Rectal smooth muscle tissue (tissue), 1 donor: ENCODE measurements around the gene BSDC1.

Experiments
- H3K27ac ChIP-seq: one replicate; pipeline ENCODE4 v1.7.0; 2013; ENCODE audit warnings: low read depth, low read length, inconsistent platforms
- H3K27me3 ChIP-seq: one replicate; pipeline ENCODE4 v1.7.0; 2013; ENCODE audit warnings: low read length; ENCODE audit not compliant: control insufficient read depth, insufficient read depth
- H3K36me3 ChIP-seq: one replicate; pipeline ENCODE4 v1.7.0; 2013; ENCODE audit warnings: low read length; ENCODE audit not compliant: control insufficient read depth, insufficient read depth
- H3K4me1 ChIP-seq: one replicate; pipeline ENCODE4 v1.7.0; 2013; ENCODE audit warnings: low read length; ENCODE audit not compliant: control insufficient read depth, insufficient read depth
- H3K4me3 ChIP-seq: one replicate; pipeline ENCODE4 v1.7.0; 2013; ENCODE audit warnings: low read length
- H3K9ac ChIP-seq: one replicate; pipeline ENCODE4 v1.7.0; 2013; ENCODE audit warnings: low read length

BSDC1 gene

DNA sequence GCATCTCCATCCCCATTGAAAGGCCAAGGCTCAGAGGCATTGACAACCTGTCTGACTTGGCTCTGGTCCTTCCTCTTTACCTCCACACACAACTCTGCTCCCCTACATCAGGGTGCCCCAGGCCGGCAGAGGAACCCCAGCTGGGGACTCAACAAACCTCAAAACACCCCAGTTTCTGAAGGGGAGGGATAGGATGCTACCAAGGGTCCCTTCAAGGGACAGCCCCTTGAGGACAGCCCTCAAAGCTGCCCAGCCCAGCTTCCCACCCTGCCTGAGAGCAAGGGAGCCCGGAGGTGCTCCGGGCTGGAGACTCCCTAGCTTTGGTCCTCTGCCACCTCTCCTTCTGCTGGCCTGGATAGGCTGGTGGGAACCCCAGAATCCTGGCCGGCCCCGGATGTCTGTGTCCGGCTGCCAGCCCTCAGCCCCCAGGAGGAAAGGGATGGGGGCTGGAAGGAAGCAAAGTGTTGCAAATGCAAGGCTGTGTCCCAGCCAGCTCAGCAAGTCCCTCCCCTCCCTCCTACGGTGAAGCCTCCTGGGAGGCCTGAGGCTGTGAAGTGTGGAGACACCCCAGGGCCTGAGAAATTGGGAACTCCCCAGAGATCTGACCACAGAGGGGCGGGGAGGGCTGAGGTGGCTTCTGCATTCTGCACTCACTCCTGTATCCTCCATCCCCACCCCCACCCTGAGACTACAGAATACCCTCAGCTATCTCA is 57.1 kb downstream of the BSDC1 start:
- peaks cover 8% of the 10 kb centered on the region for H3K36me3 ChIP-seq
- no peak overlapping the region for H3K9ac ChIP-seq
- no peaks in the 10 kb centered on the region for H3K27me3 ChIP-seq
- peaks cover 3% of the 10 kb centered on the region for H3K4me1 ChIP-seq
- H3K27ac ChIP-seq: no peak overlapping the region
- no peak overlapping the region for H3K4me3 ChIP-seq

DNA sequence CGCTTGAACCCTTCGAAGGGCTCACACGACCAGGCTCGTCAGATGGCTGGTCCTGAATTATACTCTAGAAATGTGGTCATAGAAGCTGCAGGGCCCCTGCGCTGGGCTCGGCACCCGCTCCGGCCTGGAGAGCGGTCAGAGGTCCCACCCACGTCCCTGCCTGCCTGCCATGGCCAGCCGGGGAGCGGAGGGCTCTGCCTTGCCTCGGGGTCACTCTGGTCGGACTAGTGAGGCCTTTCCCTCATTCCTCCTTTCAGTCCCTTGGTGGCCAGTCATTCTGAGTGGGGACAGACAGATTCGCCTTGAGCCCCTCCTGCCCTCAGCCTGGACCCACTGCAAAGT is 57.7 kb downstream of the BSDC1 start:
- H3K36me3 ChIP-seq: peaks cover 13% of the 10 kb centered on the region
- no peak overlapping the region for H3K27ac ChIP-seq
- no peaks in the 10 kb centered on the region for H3K27me3 ChIP-seq
- H3K9ac ChIP-seq: no peak overlapping the region
- peaks cover 3% of the 10 kb centered on the region for H3K4me1 ChIP-seq
- peak overlapping the region; percentile 44 for H3K4me3 ChIP-seq

DNA sequence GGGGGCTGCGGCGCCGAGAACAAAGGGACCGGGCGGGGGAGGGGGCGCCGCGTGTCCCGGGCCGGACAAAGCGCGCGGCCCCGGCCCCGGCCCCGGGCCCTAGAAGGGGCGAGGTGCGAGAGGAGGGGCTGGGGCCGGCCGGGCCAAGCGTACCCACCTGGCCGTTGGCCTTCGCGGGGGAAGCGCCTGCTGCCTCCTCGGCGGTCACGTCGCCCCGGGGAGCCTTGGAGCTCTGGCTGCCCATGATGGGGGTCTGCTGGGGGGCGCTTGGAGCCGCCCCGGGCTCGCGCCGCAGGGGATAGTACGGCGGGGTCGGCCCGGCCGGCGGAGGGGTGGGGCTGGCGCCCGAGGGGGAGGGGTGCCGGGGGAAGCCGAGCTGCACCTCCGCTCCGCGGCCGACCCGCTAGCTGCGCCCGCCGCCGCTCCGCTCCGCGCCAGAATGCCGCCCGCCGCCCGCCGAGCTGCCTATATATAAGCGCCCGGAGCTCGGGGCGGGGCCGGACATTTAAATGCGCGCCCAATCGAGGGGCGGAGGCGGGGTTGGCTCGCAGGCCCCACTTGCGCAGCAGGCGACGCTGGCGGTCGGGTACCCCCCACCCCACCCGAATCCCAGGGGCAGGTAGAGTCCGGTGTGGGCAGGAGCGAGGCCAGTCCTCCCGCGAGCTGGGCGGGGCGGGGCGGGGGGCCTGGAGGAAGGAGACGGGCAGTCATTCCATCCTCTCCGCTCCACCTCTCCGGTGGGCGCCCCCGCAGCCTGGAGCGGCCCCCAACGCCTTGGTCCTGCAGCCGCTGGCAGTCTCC is 58.3 kb downstream of the BSDC1 start, which contains the start of gene MARCKSL1:
MARCKSL1 (minus strand) TSS at position 444 of the 801 bp plus-strand sequence; CDS start at position 244, 200 bp downstream.
- H3K27me3 ChIP-seq: no peaks in the 10 kb centered on the region
- H3K4me1 ChIP-seq: peaks cover 3% of the 10 kb centered on the region
- peaks cover 13% of the 10 kb centered on the region for H3K36me3 ChIP-seq
- no peak within 1 kb of the TSS for H3K27ac ChIP-seq
- no peak within 1 kb of the TSS for H3K9ac ChIP-seq
- H3K4me3 ChIP-seq: peak within 1 kb of the TSS; percentile 73

DNA sequence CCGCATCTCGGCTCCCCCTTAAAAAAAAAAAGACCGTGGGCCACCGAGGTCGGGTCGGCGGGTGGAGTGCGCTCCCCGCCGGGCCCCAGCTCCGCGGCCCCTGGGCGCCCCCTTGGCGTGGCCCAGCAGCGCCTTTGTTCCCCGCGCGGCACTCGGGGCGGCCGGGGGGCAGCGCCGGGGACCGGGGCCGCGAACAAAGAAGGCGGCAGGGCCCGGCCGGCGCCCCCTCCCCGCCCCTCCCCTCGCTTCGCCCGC is 58.8 kb downstream of the BSDC1 start:
- no peak overlapping the region for H3K27ac ChIP-seq
- no peak overlapping the region for H3K9ac ChIP-seq
- no peaks in the 10 kb centered on the region for H3K27me3 ChIP-seq
- peaks cover 3% of the 10 kb centered on the region for H3K4me1 ChIP-seq
- H3K36me3 ChIP-seq: peaks cover 19% of the 10 kb centered on the region
- H3K4me3 ChIP-seq: peak overlapping the region; percentile 73

DNA sequence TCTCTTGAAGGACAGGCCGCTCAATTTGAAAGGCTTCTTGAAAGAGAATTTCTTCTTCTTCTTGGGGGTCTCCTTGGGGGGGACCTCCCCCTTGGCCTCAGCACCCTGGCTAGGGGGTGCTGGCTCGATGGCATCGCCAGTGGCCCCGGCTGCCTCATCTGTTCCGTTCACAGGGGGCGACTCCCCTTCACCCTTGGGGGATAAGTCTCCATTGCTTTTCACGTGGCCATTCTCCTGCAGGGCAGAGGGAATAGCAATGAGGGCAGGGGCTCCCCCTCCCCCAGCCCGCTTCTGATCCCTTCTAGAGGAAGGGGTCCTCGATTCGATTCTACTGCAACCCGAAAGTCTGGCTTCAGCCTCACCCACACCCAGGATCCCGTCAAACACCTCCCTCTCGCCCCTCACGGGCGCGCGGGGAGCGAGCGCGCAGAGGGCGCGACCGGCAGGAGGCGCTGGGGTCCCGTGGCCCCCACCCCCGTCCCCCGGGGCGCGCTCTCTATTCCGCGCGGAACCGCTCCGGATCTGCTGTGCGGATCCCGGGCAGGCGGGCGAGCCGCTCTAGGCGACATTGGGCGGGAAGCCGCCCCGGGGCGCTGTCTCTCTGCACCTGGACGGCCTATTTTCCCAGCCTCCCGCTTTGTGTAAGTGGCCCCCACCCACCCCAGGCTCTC is 59.2 kb downstream of the BSDC1 start:
- no peak overlapping the region for H3K9ac ChIP-seq
- peak overlapping the region; percentile 73 for H3K4me3 ChIP-seq
- H3K4me1 ChIP-seq: peaks cover 3% of the 10 kb centered on the region
- no peak overlapping the region for H3K27ac ChIP-seq
- peaks cover 19% of the 10 kb centered on the region for H3K36me3 ChIP-seq
- no peaks in the 10 kb centered on the region for H3K27me3 ChIP-seq

DNA sequence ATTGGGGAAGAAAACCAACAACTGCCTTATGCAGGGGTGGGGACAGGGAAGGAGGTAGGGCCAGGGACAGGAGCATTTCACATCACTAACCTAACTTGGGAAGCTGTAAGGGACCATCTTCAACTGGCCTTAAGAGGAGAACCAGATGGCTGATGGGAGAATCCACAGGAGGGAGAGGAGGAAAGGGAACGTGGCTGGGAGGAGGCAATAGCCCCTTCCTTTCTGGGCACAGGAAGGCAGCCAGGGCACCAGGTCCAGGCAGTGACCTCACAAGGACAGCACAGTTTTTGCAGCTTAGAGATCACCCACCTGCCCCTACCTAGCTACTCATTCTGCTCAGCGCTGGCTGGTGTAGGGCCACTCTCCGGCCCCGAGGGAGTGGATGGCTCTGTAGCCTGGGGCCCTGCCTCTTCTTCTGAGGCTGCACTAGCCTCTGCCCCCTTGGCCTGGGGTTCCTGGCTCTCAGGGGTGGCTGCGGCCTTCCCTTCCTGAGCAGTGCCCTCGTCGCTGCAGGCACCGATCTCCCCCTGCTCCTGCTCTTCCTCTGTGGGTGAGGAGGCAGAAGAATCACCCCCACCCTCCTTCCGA is 59.9 kb downstream of the BSDC1 start:
- Histone ChIP-seq H3K9ac (peak overlapping the region; percentile 19), H3K4me1 (peaks cover 3% of the 10 kb centered on the region), H3K27ac (no peak overlapping the region), H3K27me3 (no peaks in the 10 kb centered on the region), H3K36me3 (peaks cover 21% of the 10 kb centered on the region), H3K4me3 (peak overlapping the region; percentile 73)

DNA sequence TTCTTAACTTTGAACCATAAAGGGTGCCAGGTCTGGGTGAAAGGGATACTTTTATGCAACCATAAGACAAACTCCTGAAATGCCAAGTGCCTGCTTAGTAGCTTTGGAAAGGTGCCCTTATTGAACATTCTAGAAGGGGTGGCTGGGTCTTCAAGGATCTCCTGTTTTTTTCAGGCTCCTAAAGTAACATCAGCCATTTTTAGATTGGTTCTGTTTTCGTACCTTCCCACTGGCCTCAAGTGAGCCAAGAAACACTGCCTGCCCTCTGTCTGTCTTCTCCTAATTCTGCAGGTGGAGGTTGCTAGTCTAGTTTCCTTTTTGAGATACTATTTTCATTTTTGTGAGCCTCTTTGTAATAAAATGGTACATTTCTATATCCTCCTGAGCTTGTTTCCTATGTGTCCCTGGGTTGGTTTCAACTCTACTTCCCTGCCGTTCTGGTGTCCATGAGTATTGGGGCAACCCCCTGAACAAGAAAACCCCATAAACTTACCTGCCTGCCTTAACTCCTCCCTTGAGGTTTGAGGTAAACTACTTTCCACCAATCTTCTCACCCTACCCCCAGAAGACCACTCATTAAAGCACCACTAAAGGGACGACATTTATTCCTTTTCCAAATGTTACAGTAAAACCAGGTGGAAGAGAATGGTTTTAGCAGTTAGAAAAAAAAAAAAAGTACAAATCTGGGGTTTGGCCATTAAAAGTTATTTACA is 60.8 kb downstream of the BSDC1 start:
- no peak overlapping the region for H3K27ac ChIP-seq
- no peak overlapping the region for H3K9ac ChIP-seq
- peaks cover 30% of the 10 kb centered on the region for H3K36me3 ChIP-seq
- H3K4me1 ChIP-seq: peaks cover 3% of the 10 kb centered on the region
- no peak overlapping the region for H3K4me3 ChIP-seq
- no peaks in the 10 kb centered on the region for H3K27me3 ChIP-seq

DNA sequence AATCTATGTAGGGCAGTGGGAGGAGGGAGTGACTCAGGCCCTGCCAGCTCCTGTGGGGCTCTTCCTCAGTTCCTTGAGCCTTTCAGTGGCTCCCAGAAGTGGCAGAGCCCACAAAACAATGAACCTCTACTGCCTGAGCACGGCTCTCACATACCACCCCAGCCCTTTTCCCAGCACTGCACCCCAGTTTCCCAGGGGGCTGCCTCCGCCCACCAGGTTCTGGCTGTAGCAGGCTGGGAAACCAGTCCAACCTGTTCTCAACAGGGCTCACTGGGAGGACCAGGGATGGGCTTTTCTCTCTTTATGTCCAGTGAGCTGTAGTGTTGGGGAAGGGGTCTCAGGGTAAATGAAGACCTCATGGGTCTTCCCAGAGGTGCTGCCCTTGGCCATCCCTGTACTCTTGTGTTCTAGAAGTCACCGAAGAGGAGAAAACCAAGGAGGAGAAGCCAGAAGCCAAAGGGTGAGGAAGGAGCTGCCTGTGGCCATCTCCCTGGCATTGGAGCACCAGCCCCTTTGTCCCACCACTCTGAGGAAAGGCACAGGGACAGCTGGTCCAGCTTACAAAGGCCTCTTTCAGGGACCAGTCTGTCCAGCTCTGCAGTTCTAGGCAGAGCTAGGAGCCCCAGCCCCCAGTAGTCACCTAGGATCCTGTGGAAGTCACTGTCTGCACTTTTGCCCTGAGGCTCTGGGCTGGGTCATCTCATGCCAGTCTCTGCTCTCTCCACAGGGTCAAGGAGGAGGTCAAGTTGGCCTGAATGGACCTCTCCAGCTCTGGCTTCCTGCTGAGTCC is 61.8 kb downstream of the BSDC1 start:
- no peak overlapping the region for H3K27ac ChIP-seq
- peaks cover 35% of the 10 kb centered on the region for H3K36me3 ChIP-seq
- no peak overlapping the region for H3K4me3 ChIP-seq
- H3K9ac ChIP-seq: no peak overlapping the region
- no peaks in the 10 kb centered on the region for H3K27me3 ChIP-seq
- H3K4me1 ChIP-seq: peaks cover 3% of the 10 kb centered on the region

GRCh38 chr1:32331549-32331948 is 62.7 kb downstream of the BSDC1 start:
- H3K9ac ChIP-seq: no peak overlapping the region
- H3K4me3 ChIP-seq: no peak overlapping the region
- no peaks in the 10 kb centered on the region for H3K27me3 ChIP-seq
- peaks cover 3% of the 10 kb centered on the region for H3K4me1 ChIP-seq
- no peak overlapping the region for H3K27ac ChIP-seq
- peaks cover 42% of the 10 kb centered on the region for H3K36me3 ChIP-seq

DNA sequence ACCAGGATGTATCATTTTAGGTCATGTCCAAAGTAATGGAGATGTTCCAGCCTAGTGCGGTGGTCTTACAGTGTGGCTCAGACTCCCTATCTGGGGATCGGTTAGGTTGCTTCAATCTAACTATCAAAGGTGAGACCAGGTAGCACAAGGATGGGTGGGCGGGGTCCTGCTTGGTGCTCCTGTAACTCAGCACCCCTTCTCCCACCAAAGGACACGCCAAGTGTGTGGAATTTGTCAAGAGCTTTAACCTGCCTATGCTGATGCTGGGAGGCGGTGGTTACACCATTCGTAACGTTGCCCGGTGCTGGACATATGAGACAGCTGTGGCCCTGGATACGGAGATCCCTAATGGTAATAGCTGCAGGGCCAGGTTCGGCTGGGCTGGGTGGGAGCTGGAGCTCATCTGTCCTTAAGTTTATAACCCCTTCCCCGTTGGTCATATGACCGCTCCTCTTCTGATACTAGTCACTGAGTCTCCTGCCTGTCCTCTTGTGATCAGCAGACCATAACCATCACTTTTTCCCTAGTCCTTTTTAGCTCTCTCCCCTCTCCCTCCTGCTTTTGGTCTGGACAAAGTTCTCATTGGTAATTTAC is 63.6 kb downstream of the BSDC1 start:
- Histone ChIP-seq H3K27ac (no peak overlapping the region), H3K4me3 (no peak overlapping the region), H3K36me3 (peaks cover 42% of the 10 kb centered on the region)

GRCh38 chr1:32329931-32330466 is 64.2 kb downstream of the BSDC1 start:
- peaks cover 3% of the 10 kb centered on the region for H3K4me1 ChIP-seq
- H3K36me3 ChIP-seq: peaks cover 46% of the 10 kb centered on the region
- no peak overlapping the region for H3K27ac ChIP-seq
- H3K27me3 ChIP-seq: no peaks in the 10 kb centered on the region
- H3K4me3 ChIP-seq: no peak overlapping the region
- no peak overlapping the region for H3K9ac ChIP-seq

More for the DNA sequence above, 63.6 kb downstream of the BSDC1 start:
- Histone ChIP-seq H3K9ac (no peak overlapping the region), H3K4me1 (peaks cover 3% of the 10 kb centered on the region), H3K27me3 (no peaks in the 10 kb centered on the region)
